Skeletal muscle satellite cell (primary cell): ENCODE results near the gene MT2A.
A peak's percentile ranks its signal among the peaks of the same experiment; 100 is the strongest.

Experiments
- H3K27me3 ChIP-seq: 2 replicates; pipeline ENCODE4 v1.7.0; 2013; ENCODE audit warnings: low read length; ENCODE audit not compliant: control insufficient read depth, insufficient read depth
- H3K36me3 ChIP-seq: 2 replicates; pipeline ENCODE4 v1.7.0; 2013; ENCODE audit warnings: mild to moderate bottlenecking, control low read depth, low read length; ENCODE audit not compliant: insufficient read depth
- H3K4me1 ChIP-seq: 2 replicates; pipeline ENCODE4 v1.7.0; 2013; ENCODE audit warnings: low read length; ENCODE audit not compliant: control insufficient read depth, insufficient read depth
- H3K4me2 ChIP-seq: 2 replicates; pipeline ENCODE4 v1.7.0; 2013; ENCODE audit warnings: mild to moderate bottlenecking, low read length
- H3K4me3 ChIP-seq: 2 replicates; pipeline ENCODE4 v1.7.0; 2013; ENCODE audit warnings: low read length
- H3K9ac ChIP-seq: 2 replicates; pipeline ENCODE4 v1.7.0; 2013; ENCODE audit warnings: mild to moderate bottlenecking, low read depth, low read length, moderate library complexity
- H3K9me3 ChIP-seq: replicated peaks from 2 replicates; pipeline ENCODE4 v1.7.0; 2013; ENCODE audit warnings: mild to moderate bottlenecking, control low read depth, low read length

Gene MT2A

DNA sequence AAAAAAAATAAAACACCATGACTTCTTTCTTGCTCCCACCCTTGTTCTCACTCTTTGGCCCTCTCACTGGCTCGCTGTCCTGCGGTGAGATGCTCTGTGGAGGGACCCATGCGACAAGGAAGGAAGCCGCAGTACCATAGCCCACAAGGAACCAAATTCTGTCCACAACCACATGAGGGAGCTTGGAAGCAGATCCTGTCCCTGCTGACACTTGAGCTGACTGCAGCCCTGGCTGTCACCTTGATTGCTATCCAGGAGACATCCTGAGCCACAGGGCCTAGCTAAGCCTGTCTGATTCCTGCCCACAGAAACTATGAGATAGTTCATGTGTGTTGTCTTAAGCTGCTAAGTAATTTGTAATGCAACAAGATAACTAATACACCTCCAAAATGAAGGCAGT, 4.8 kb upstream of the MT2A start:
- Histone ChIP-seq H3K9me3 (no peaks in the 10 kb centered on the region), H3K4me2 (no peak overlapping the region), H3K4me3 (no peak overlapping the region), H3K36me3 (no peaks in the 10 kb centered on the region), H3K4me1 (peaks cover 32% of the 10 kb centered on the region), H3K9ac (no peak overlapping the region), H3K27me3 (no peaks in the 10 kb centered on the region)

DNA sequence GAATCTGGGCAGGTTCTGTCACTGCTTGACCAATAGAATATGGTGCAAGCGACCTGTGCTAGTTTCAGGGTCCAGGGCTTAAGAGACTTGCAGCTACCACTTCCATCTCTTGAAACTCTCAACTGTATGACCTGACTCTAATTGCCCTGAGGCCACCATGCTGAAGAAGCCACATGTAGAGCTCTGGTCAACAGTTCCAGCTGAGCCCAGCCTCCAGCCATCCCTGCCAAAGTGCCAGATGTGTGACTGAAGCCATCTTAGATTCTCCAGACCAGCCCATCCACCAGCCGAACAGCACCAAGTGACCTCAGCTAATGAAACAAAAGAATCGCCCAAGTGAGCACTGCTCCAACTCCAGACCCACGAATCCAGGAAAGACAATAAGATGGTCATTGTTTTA, 3.4 kb upstream of the MT2A start:
- H3K9ac ChIP-seq, result no peak overlapping the region
- no peaks in the 10 kb centered on the region for H3K36me3 ChIP-seq
- H3K4me1 ChIP-seq, result peaks cover 32% of the 10 kb centered on the region
- no peak overlapping the region for H3K4me3 ChIP-seq
- H3K4me2 ChIP-seq, result no peak overlapping the region
- no peaks in the 10 kb centered on the region for H3K9me3 ChIP-seq
- no peaks in the 10 kb centered on the region for H3K27me3 ChIP-seq

DNA sequence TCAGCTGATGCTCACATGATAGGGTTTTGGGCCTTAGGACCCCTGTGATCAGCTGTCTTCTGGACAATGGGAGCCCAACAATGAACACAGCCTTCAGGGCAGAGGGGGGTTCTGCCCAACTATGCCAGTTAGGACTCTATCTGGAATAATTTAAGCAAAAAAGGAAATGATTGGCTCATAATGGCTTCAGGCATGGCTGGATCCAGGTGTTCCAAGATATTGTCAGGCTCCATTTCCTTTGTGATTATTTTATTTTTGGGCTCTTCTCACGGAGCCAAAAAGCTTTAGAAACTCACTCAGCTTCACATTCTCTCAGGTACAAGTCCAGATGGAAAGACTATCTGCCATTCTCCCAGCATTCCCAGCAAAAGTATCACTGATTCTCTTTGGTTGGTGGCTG, 2.9 kb upstream of the MT2A start:
- Histone ChIP-seq H3K4me1 (peaks cover 33% of the 10 kb centered on the region), H3K4me3 (no peak overlapping the region), H3K9me3 (no peaks in the 10 kb centered on the region), H3K4me2 (peak overlapping the region; percentile 85), H3K27me3 (no peaks in the 10 kb centered on the region), H3K36me3 (no peaks in the 10 kb centered on the region), H3K9ac (peak overlapping the region; percentile 88)

DNA sequence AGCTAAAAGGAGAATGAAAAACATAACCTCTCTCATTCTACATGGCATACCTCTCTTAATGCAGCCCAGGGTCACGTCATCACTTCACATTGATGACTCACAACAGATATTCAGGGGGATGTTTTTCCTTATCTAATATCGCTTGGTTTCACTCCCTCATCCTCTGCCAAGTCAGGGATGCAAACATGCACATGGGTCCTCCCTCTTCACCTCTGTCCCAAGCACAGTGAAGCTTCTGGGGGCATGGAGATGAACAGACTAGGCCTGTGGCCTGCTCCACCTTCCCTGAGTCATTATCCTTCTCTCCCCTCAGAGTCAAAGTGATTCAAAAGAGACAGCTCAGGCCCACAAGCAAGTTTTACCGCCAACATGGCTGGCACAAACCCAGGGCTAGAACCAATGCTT, 2.3 kb upstream of the MT2A start:
- no peaks in the 10 kb centered on the region for H3K9me3 ChIP-seq
- peak overlapping the region; percentile 22 for H3K4me3 ChIP-seq
- peak overlapping the region; percentile 85 for H3K4me2 ChIP-seq
- H3K36me3 ChIP-seq, result no peaks in the 10 kb centered on the region
- peak overlapping the region; percentile 88 for H3K9ac ChIP-seq
- peaks cover 39% of the 10 kb centered on the region for H3K4me1 ChIP-seq
- no peaks in the 10 kb centered on the region for H3K27me3 ChIP-seq

DNA sequence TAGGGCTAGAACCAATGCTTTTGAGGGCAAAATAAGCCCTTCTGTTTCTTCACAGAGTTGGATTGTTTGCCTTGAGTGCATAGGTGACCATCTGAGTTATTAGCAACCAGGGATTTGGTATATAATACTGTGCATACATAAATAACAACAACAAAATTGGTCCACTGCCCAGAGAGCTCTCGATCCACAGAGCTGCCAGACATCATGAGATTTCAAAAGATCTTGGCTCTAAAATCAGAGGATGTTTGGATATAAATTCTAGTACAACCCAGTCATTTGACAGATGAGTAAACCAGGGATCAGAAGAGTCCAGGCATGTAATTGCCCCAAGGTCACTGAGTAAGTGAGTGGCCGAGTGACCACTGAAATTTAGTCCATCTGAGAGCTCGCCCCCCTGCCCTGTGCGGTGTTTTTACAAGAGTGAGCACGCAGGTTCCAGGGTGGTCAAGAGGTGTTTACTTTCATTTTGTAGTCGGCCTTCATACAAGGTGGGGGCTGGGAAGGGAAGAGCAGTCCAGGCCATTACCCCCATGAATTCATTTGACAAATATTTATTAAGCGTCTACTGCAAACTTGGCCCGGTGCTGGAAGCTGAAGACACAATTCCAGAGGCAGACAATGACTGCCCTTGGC, 1.8 kb upstream of the MT2A start:
- Histone ChIP-seq H3K4me3 (peak overlapping the region; percentile 49), H3K4me1 (peaks cover 45% of the 10 kb centered on the region), H3K27me3 (no peaks in the 10 kb centered on the region), H3K9ac (peak overlapping the region; percentile 88), H3K9me3 (no peaks in the 10 kb centered on the region), H3K36me3 (no peaks in the 10 kb centered on the region), H3K4me2 (peak overlapping the region; percentile 85)

DNA sequence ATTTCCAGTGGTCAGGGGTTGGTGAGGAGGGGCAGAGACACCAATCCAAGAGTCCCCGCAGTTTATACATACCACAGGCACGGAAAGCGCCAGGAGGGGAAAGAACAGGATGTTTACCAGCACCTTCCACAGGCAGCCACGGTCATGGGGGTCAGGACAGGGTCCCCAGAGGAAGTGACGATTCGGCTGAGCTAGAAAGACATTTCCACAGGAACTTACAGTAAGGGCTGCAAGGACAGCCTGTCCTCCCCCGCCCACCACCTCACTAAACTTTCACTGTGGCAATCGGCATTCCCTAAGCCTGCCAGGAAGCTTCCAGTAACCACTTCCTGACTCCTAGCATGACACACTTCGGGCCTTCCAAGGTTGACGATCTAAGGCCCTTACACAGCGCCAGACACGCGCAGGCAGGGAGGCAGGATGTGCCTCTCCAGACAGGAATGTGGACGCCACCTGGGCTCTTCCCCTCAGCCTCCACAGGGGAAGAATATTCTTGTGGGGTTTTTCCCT, 1.2 kb upstream of the MT2A start:
- Histone ChIP-seq H3K4me2 (peak overlapping the region; percentile 85), H3K4me3 (peak overlapping the region; percentile 49), H3K9ac (peak overlapping the region; percentile 88), H3K27me3 (no peaks in the 10 kb centered on the region), H3K4me1 (peaks cover 50% of the 10 kb centered on the region), H3K9me3 (no peaks in the 10 kb centered on the region), H3K36me3 (no peaks in the 10 kb centered on the region)

DNA sequence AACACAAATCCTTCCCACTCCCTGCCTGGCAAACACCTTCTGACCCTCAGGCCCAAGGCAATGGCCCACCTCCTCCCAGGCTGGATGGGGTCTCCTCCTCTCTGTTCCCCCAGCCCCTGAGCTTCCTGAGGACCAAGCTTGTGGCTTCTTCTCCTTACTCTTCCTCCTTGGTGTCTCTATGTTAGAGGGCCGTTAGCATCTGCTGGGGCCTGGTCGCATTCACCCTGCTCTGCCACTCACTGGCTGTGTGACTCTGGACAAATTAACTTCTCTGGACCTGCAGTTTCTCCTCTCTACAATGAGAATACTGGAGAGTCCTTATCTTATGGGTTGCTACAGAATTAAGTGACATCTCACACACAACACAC, 725 bp upstream of the MT2A start:
- Histone ChIP-seq H3K4me1 (peaks cover 55% of the 10 kb centered on the region), H3K9me3 (no peaks in the 10 kb centered on the region), H3K4me2 (peak overlapping the region; percentile 85), H3K9ac (peak overlapping the region; percentile 88), H3K27me3 (no peaks in the 10 kb centered on the region), H3K4me3 (peak overlapping the region; percentile 62), H3K36me3 (no peaks in the 10 kb centered on the region)

DNA sequence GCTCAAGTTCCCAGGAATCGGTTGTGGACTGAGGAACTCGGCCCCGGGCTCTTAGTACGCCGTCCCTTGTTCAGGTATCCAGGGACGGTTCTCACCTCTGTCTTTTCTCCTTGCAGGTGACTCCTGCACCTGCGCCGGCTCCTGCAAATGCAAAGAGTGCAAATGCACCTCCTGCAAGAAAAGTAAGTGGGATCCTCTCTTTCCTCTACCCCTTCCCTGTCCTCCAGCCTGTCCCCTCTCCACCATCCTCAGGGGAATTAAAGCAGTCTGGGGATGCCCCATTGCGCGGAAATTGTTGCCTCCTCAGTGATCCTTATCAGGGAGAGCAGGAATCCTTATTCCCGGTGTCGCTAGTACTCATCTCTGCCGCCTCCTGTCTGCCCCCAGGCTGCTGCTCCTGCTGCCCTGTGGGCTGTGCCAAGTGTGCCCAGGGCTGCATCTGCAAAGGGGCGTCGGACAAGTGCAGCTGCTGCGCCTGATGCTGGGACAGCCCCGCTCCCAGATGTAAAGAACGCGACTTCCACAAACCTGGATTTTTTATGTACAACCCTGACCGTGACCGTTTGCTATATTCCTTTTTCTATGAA, 585 bp downstream of the MT2A start:
- Histone ChIP-seq H3K9ac (peak overlapping the region; percentile 90), H3K4me1 (peaks cover 68% of the 10 kb centered on the region), H3K4me3 (peak overlapping the region; percentile 80), H3K36me3 (no peaks in the 10 kb centered on the region), H3K27me3 (no peaks in the 10 kb centered on the region), H3K4me2 (peak overlapping the region; percentile 86), H3K9me3 (no peaks in the 10 kb centered on the region)

DNA sequence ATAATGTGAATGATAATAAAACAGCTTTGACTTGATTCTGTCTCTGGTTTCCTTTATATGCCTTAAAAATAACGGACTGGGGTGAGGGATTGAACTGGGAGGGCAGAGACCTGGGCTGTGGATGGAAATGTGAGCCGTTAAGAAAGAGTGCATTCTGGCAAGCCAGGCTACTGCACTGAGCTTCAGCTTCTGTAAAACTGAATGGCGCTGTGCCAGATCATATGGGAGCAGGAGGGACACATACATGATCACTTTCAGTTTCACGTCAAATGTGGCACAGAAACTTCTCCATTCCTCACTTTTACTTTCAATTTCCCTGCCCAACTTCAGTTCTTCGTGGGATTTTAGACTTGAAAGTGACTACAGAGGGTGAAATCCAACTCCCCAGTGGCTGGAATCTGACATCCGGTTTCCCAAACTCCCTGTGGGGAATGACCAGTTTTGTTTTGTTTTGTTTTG, 1.1 kb downstream of the MT2A start:
- H3K4me1 ChIP-seq, result peaks cover 73% of the 10 kb centered on the region
- H3K9ac ChIP-seq, result peak overlapping the region; percentile 90
- H3K4me2 ChIP-seq, result peak overlapping the region; percentile 86
- H3K27me3 ChIP-seq, result no peaks in the 10 kb centered on the region
- H3K36me3 ChIP-seq, result no peaks in the 10 kb centered on the region
- peak overlapping the region; percentile 80 for H3K4me3 ChIP-seq
- no peaks in the 10 kb centered on the region for H3K9me3 ChIP-seq

DNA sequence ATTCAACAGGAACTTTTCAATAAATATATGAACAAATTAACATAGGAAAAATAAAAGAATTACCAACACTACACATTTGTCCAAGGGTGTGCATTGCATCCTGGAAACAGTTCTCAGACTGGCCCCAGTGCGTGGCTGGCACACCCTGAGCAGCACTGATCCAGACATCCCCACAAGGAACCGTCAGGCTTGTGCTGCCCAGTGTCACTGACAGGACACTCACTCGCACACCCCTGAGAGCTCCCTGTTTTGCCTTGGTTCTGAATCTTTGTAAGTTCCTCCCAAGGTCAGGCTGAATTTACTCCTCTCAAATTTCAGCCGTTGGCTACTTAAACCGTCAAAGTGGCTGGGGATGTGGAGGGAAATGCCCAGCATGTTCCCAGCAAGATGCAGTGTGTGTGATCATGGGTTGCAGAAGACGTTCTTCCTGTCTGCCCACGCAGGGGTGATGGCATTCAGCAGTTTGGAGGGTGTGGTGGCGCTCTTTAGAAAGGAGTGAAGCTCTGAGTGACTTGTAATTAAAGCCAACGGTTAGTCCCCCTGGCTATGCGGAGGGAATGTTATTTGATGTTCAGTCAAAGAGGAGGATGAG, 1.7 kb downstream of the MT2A start:
- Histone ChIP-seq H3K4me3 (peak overlapping the region; percentile 80), H3K9ac (peak overlapping the region; percentile 90), H3K27me3 (no peaks in the 10 kb centered on the region), H3K9me3 (no peaks in the 10 kb centered on the region), H3K36me3 (no peaks in the 10 kb centered on the region), H3K4me2 (peak overlapping the region; percentile 86), H3K4me1 (peaks cover 75% of the 10 kb centered on the region)

DNA sequence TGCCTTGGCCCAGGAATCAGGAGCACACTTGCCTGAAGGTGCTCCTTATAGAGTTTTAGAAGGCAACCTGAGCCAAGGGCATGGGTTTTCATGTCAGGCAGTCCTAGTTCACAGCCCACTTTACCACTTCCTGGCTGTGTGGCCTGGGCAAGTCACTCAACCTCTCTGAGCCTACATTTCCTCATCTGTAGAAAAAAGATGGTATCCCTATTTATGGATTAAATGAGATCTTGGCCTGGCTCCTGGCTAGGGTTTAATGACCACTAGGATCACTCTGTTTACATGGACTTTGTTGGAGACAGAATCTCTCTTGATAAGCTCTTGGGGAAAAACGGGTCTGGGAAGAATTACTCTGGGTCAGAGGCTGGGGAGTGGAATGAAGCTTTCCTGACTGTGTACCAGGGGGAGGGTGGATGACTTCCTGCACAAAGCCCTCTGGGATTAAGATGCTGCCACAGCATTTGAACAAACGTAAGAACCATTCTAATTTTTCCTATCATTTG, 2.3 kb downstream of the MT2A start:
- H3K27me3 ChIP-seq, result no peaks in the 10 kb centered on the region
- no peaks in the 10 kb centered on the region for H3K9me3 ChIP-seq
- no peaks in the 10 kb centered on the region for H3K36me3 ChIP-seq
- H3K4me2 ChIP-seq, result peak overlapping the region; percentile 86
- H3K4me3 ChIP-seq, result peak overlapping the region; percentile 80
- peak overlapping the region; percentile 90 for H3K9ac ChIP-seq
- H3K4me1 ChIP-seq, result peaks cover 71% of the 10 kb centered on the region
